ENCODE measurements around the gene EIF5AL1.

The EIF5AL1 gene

GRCh38 chr10:79483948-79484347 lies 28.4 kb upstream of the EIF5AL1 start:
- Mint-ChIP-seq H3K4me3 (no peak overlapping the region), H3K4me1 (peaks cover 32% of the 10 kb centered on the region), H3K27me3 (ENCODE audit: low read depth) (peaks cover 6% of the 10 kb centered on the region), H3K36me3 (ENCODE audit: low read depth) (no peaks in the 10 kb centered on the region), H3K9me3 (peaks cover 3% of the 10 kb centered on the region), H3K27ac (no peak overlapping the region)
- TF ChIP-seq CTCF (IDR thresholded peaks at IDR 0.05; ENCODE audit: unreplicated experiment in 3 of 3), result no peak

- H3K27me3 Mint-ChIP-seq (ENCODE audit: low read depth), result peaks cover 6% of the 10 kb centered on the region
- no peak overlapping the region for H3K4me3 Mint-ChIP-seq
- H3K4me1 Mint-ChIP-seq, result peaks cover 37% of the 10 kb centered on the region
- no peak for TF ChIP-seq CTCF (IDR thresholded peaks at IDR 0.05; ENCODE audit: unreplicated experiment in 3 of 3)
- peaks cover 3% of the 10 kb centered on the region for H3K9me3 Mint-ChIP-seq
- H3K36me3 Mint-ChIP-seq (ENCODE audit: low read depth), result no peaks in the 10 kb centered on the region
- H3K27ac Mint-ChIP-seq, result no peak overlapping the region
Measured at GRCh38 chr10:79484476-79484875, 27.9 kb upstream of the EIF5AL1 start.

- Mint-ChIP-seq H3K4me3 (peak overlapping the region in 1 of 3 experiments; percentile 5), H3K9me3 (no peaks in the 10 kb centered on the region), H3K36me3 (ENCODE audit: low read depth) (no peaks in the 10 kb centered on the region), H3K27me3 (ENCODE audit: low read depth) (peaks cover 6% of the 10 kb centered on the region), H3K4me1 (peaks cover 54% of the 10 kb centered on the region), H3K27ac (peak overlapping the region; percentile 72 to 92 (median 83))
- peak; percentile 69 to 77 (median 76) for TF ChIP-seq CTCF (IDR thresholded peaks at IDR 0.05; ENCODE audit: unreplicated experiment in 3 of 3)
Measured at GRCh38 chr10:79487296-79488194, 24.8 kb upstream of the EIF5AL1 start.

- peak overlapping the region in 1 of 3 experiments; percentile 25 for H3K4me3 Mint-ChIP-seq
Measured at GRCh38 chr10:79488336-79488735, 24.0 kb upstream of the EIF5AL1 start.

GRCh38 chr10:79488870-79489269 lies 23.5 kb upstream of the EIF5AL1 start:
- Mint-ChIP-seq H3K4me3 (peak overlapping the region in 1 of 3 experiments; percentile 25), H3K4me1 (peaks cover 66% of the 10 kb centered on the region), H3K36me3 (ENCODE audit: low read depth) (no peaks in the 10 kb centered on the region), H3K27ac (peak overlapping the region; percentile 72 to 92 (median 83)), H3K9me3 (no peaks in the 10 kb centered on the region), H3K27me3 (ENCODE audit: low read depth) (peaks cover 6% of the 10 kb centered on the region)
- TF ChIP-seq CTCF (IDR thresholded peaks at IDR 0.05; ENCODE audit: unreplicated experiment in 3 of 3), result no peak

More at GRCh38 chr10:79488336-79488735, 24.0 kb upstream of the EIF5AL1 start:
- no peaks in the 10 kb centered on the region for H3K36me3 Mint-ChIP-seq (ENCODE audit: low read depth)
- no peak for TF ChIP-seq CTCF (IDR thresholded peaks at IDR 0.05; ENCODE audit: unreplicated experiment in 3 of 3)
- H3K27me3 Mint-ChIP-seq (ENCODE audit: low read depth), result peaks cover 6% of the 10 kb centered on the region
- H3K9me3 Mint-ChIP-seq, result no peaks in the 10 kb centered on the region
- peaks cover 61% of the 10 kb centered on the region for H3K4me1 Mint-ChIP-seq
- H3K27ac Mint-ChIP-seq, result peak overlapping the region; percentile 72 to 92 (median 83)
